T-helper 1 cell treated with Interleukin-12 subunit alpha and Interleukin-12 subunit beta and Interleukin-4 antibody, amounts not matched to agents 30 μg/mL and 1 μg/mL, for 36 hours (primary cell): ENCODE measurements around the gene PRPF4.
"Not testable (repeated sequence)": the region's sequence is repeated elsewhere in the genome, so short reads cannot be mapped to it uniquely, and the experiment has no call there.

ENCODE experiments used
- H3K27ac Mint-ChIP-seq: one replicate; pipeline ENCODE4 v1.8.0; 2021; ENCODE audit warnings: mild to moderate bottlenecking, mixed read lengths
- H3K27me3 Mint-ChIP-seq: one replicate; pipeline ENCODE4 v1.8.0; 2021; ENCODE audit warnings: low read depth, mixed read lengths
- H3K36me3 Mint-ChIP-seq: one replicate; pipeline ENCODE4 v1.8.0; 2021; ENCODE audit warnings: low read depth, mixed read lengths
- H3K4me1 Mint-ChIP-seq: one replicate; pipeline ENCODE4 v1.8.0; 2021; ENCODE audit warnings: low read depth, mixed read lengths
- H3K4me3 Mint-ChIP-seq: one replicate; pipeline ENCODE4 v1.8.0; 2021; ENCODE audit warnings: mild to moderate bottlenecking, moderate library complexity, mixed read lengths
- H3K9me3 Mint-ChIP-seq: one replicate; pipeline ENCODE4 v1.8.0; 2021; ENCODE audit warnings: mixed read lengths

PRPF4 gene

GRCh38 chr9:113290052-113290607, 14.7 kb downstream of the PRPF4 start:
- no peak overlapping the region for H3K4me3 Mint-ChIP-seq
- no peak overlapping the region for H3K27ac Mint-ChIP-seq
- H3K9me3 Mint-ChIP-seq: no peaks in the 10 kb centered on the region
- no peaks in the 10 kb centered on the region for H3K27me3 Mint-ChIP-seq
- peaks cover 3% of the 10 kb centered on the region for H3K4me1 Mint-ChIP-seq
- peaks cover 47% of the 10 kb centered on the region for H3K36me3 Mint-ChIP-seq

GRCh38 chr9:113293285-113293878, 17.9 kb downstream of the PRPF4 start:
- Mint-ChIP-seq H3K4me3 (no peak overlapping the region), H3K36me3 (peaks cover 29% of the 10 kb centered on the region), H3K27me3 (no peaks in the 10 kb centered on the region), H3K27ac (no peak overlapping the region), H3K9me3 (no peaks in the 10 kb centered on the region), H3K4me1 (peaks cover 3% of the 10 kb centered on the region)

GRCh38 chr9:113296247-113296646, 20.8 kb downstream of the PRPF4 start:
- H3K27me3 Mint-ChIP-seq: peaks cover 11% of the 10 kb centered on the region
- not testable (repeated sequence) for H3K27ac Mint-ChIP-seq

GRCh38 chr9:113296796-113297558, 21.5 kb downstream of the PRPF4 start:
- Mint-ChIP-seq H3K4me3 (no peak overlapping the region), H3K4me1 (peaks cover 1% of the 10 kb centered on the region), H3K27me3 (peaks cover 11% of the 10 kb centered on the region), H3K9me3 (no peaks in the 10 kb centered on the region), H3K27ac (no peak overlapping the region), H3K36me3 (peaks cover 1% of the 10 kb centered on the region)

More at GRCh38 chr9:113296247-113296646, 20.8 kb downstream of the PRPF4 start:
- H3K4me1 Mint-ChIP-seq, H3K9me3 Mint-ChIP-seq, H3K36me3 Mint-ChIP-seq, H3K4me3 Mint-ChIP-seq: not testable (repeated sequence)

GRCh38 chr9:113298311-113298710, 22.9 kb downstream of the PRPF4 start:
- H3K36me3 Mint-ChIP-seq: no peaks in the 10 kb centered on the region

GRCh38 chr9:113298924-113299770, 23.7 kb downstream of the PRPF4 start:
- H3K4me3 Mint-ChIP-seq: no peak overlapping the region

More at GRCh38 chr9:113298311-113298710, 22.9 kb downstream of the PRPF4 start:
- Mint-ChIP-seq H3K27me3 (peaks cover 16% of the 10 kb centered on the region), H3K4me3 (no peak overlapping the region), H3K4me1 (peaks cover 1% of the 10 kb centered on the region), H3K27ac (no peak overlapping the region), H3K9me3 (no peaks in the 10 kb centered on the region)

GRCh38 chr9:113299800-113300292, 24.4 kb downstream of the PRPF4 start:
- Mint-ChIP-seq H3K4me3 (no peak overlapping the region), H3K27me3 (peaks cover 17% of the 10 kb centered on the region), H3K36me3 (no peaks in the 10 kb centered on the region), H3K4me1 (peaks cover 1% of the 10 kb centered on the region), H3K9me3 (no peaks in the 10 kb centered on the region), H3K27ac (no peak overlapping the region)

More at GRCh38 chr9:113298924-113299770, 23.7 kb downstream of the PRPF4 start:
- no peaks in the 10 kb centered on the region for H3K36me3 Mint-ChIP-seq
- no peaks in the 10 kb centered on the region for H3K9me3 Mint-ChIP-seq
- peaks cover 1% of the 10 kb centered on the region for H3K4me1 Mint-ChIP-seq
- H3K27ac Mint-ChIP-seq: no peak overlapping the region
- peaks cover 17% of the 10 kb centered on the region for H3K27me3 Mint-ChIP-seq

- Mint-ChIP-seq H3K27ac (no peak overlapping the region), H3K27me3 (peaks cover 17% of the 10 kb centered on the region), H3K36me3 (no peaks in the 10 kb centered on the region), H3K9me3 (no peaks in the 10 kb centered on the region), H3K4me1 (peaks cover 1% of the 10 kb centered on the region), H3K4me3 (no peak overlapping the region)
Observed at GRCh38 chr9:113301548-113301947, 26.1 kb downstream of the PRPF4 start.

- peaks cover 17% of the 10 kb centered on the region for H3K27me3 Mint-ChIP-seq
- no peaks in the 10 kb centered on the region for H3K9me3 Mint-ChIP-seq
- no peak within 1 kb of the TSS for H3K27ac Mint-ChIP-seq
- H3K36me3 Mint-ChIP-seq: no peaks in the 10 kb centered on the region
- no peak within 1 kb of the TSS for H3K4me3 Mint-ChIP-seq
- H3K4me1 Mint-ChIP-seq: peaks cover 1% of the 10 kb centered on the region
Observed at GRCh38 chr9:113302792-113303418, 27.4 kb downstream of the PRPF4 start, which contains the start of gene RNF183. TSS of gene RNF183 (minus strand) at chr9:113303376. CDS start at chr9:113298184, 5,192 bp downstream.

- no peaks in the 10 kb centered on the region for H3K4me1 Mint-ChIP-seq
- H3K36me3 Mint-ChIP-seq: no peaks in the 10 kb centered on the region
- H3K4me3 Mint-ChIP-seq: no peak overlapping the region
- peaks cover 6% of the 10 kb centered on the region for H3K27me3 Mint-ChIP-seq
- H3K27ac Mint-ChIP-seq: no peak overlapping the region
- no peaks in the 10 kb centered on the region for H3K9me3 Mint-ChIP-seq
Observed at GRCh38 chr9:113306566-113306965, 31.1 kb downstream of the PRPF4 start.

GRCh38 chr9:113307396-113307975, 32.0 kb downstream of the PRPF4 start:
- Mint-ChIP-seq H3K4me1 (no peaks in the 10 kb centered on the region), H3K4me3 (no peak overlapping the region), H3K36me3 (no peaks in the 10 kb centered on the region), H3K27me3 (peaks cover 6% of the 10 kb centered on the region), H3K27ac (no peak overlapping the region), H3K9me3 (no peaks in the 10 kb centered on the region)

GRCh38 chr9:113309204-113309813, 33.9 kb downstream of the PRPF4 start:
- Mint-ChIP-seq H3K4me1 (no peaks in the 10 kb centered on the region), H3K36me3 (no peaks in the 10 kb centered on the region), H3K27me3 (no peaks in the 10 kb centered on the region), H3K27ac (no peak overlapping the region), H3K9me3 (no peaks in the 10 kb centered on the region), H3K4me3 (no peak overlapping the region)

- no peaks in the 10 kb centered on the region for H3K4me1 Mint-ChIP-seq
- H3K36me3 Mint-ChIP-seq: no peaks in the 10 kb centered on the region
- H3K27me3 Mint-ChIP-seq: no peaks in the 10 kb centered on the region
- H3K27ac Mint-ChIP-seq: no peak overlapping the region
- no peaks in the 10 kb centered on the region for H3K9me3 Mint-ChIP-seq
- no peak overlapping the region for H3K4me3 Mint-ChIP-seq
Observed at GRCh38 chr9:113310538-113310937, 35.1 kb downstream of the PRPF4 start.
